Measurements from ENCODE around the gene ZNF778.

- no peak for TF ChIP-seq CTCF (IDR thresholded peaks at IDR 0.05)
- no peak for TF ChIP-seq POLR2A (IDR thresholded peaks at IDR 0.05)
Observed at GRCh38 chr16:89198417-89199240, 18.9 kb upstream of the ZNF778 start.
